Dedifferentiated amniotic fluid mesenchymal stem cell (primary cell): Measurements from ENCODE around the gene IDUA.

Experiments
- DNase-seq: peaks from one replicate; pipeline ENCODE4 v3.0.0-alpha.2; 2016; ENCODE audit errors: extremely low spot score

The IDUA gene

GRCh38 chr4:1030559-1030958 is 43.7 kb downstream of the IDUA start:
- DNase-seq = no peak

GRCh38 chr4:1031346-1031745 is 44.5 kb downstream of the IDUA start:
- DNase-seq = no peak

- no peak for DNase-seq
Measured at GRCh38 chr4:1031956-1032795, 45.3 kb downstream of the IDUA start.

GRCh38 chr4:1032861-1033260 is 46.0 kb downstream of the IDUA start:
- DNase-seq = no peak

- no peak for DNase-seq
Measured at GRCh38 chr4:1033840-1034551, 47.2 kb downstream of the IDUA start.

GRCh38 chr4:1035510-1035909 is 48.7 kb downstream of the IDUA start:
- no peak for DNase-seq

GRCh38 chr4:1036095-1036494 is 49.3 kb downstream of the IDUA start:
- no peak for DNase-seq

- DNase-seq = no peak
Measured at GRCh38 chr4:1036976-1037810, 50.3 kb downstream of the IDUA start.

GRCh38 chr4:1038948-1039492 is 52.2 kb downstream of the IDUA start:
- no peak for DNase-seq

GRCh38 chr4:1039493-1040343 is 52.9 kb downstream of the IDUA start:
- DNase-seq = peak; percentile 45

- no peak for DNase-seq
Measured at GRCh38 chr4:1040344-1041146, 53.7 kb downstream of the IDUA start.

GRCh38 chr4:1041147-1041935 is 54.5 kb downstream of the IDUA start:
- no peak for DNase-seq

- no peak for DNase-seq
Measured at GRCh38 chr4:1041936-1042330, 55.1 kb downstream of the IDUA start.

GRCh38 chr4:1042352-1043055 is 55.7 kb downstream of the IDUA start:
- no peak for DNase-seq

- no peak for DNase-seq
Measured at GRCh38 chr4:1043162-1043561, 56.3 kb downstream of the IDUA start.

GRCh38 chr4:1043651-1044468 is 57.0 kb downstream of the IDUA start:
- peak; percentile 97 for DNase-seq

- DNase-seq = no peak
Measured at GRCh38 chr4:1044469-1045192, 57.8 kb downstream of the IDUA start.
